Breast epithelium (tissue), 4 donors: ENCODE results near the gene INHBE. TPM values are rescaled to one million over a fixed set of nuclear protein-coding genes. Genes with fewer than 3 reads are reported as not detected.
"Not testable (repeated sequence)": the region's sequence is repeated elsewhere in the genome, so short reads cannot be mapped to it uniquely, and the experiment has no call there.

Experiments used
- DNase-seq, 2 donors: peaks; one replicate each; pipeline ENCODE4 v3.0.0-alpha.2; 2019; ENCODE audit warnings: low spot score in 2 of 2
- H3K27ac ChIP-seq, 2 donors: fragments of 200-600 bp; sonication (generic) in 1 of 2; one replicate each; pipeline ENCODE4 v1.5.1; 2016 to 2019; ENCODE audit warnings: mild to moderate bottlenecking in 1 of 2
- H3K27me3 ChIP-seq, 2 donors: fragments of 200-600 bp; sonication (generic) in 1 of 2; one replicate each; pipeline versions ENCODE4 v1.5.1 to v1.6.0; 2017 to 2019; ENCODE audit warnings: control low read depth in 1 of 2, mild to moderate bottlenecking in 1 of 2
- H3K36me3 ChIP-seq: fragments of 200-600 bp; one replicate; pipeline ENCODE4 v1.5.1; 2019
- H3K4me1 ChIP-seq, 2 donors: fragments of 200-600 bp; sonication (generic); one replicate each; pipeline ENCODE4 v1.5.1; 2016 to 2019; ENCODE audit warnings: control low read depth in 1 of 2
- H3K4me3 ChIP-seq, 3 donors: fragments of 200-600 bp; sonication (generic); 1 replicate in 2 of 3; 2 replicates in 1 of 3; pipeline ENCODE4 v1.5.1; 2016 to 2019; ENCODE audit warnings: mild to moderate bottlenecking in 3 of 3, moderate library complexity in 2 of 3
- H3K9me3 ChIP-seq, 2 donors: fragments of 200-600 bp; sonication (generic) in 1 of 2; one replicate each; pipeline ENCODE4 v1.5.1; 2016 to 2019; ENCODE audit warnings: control low read depth in 1 of 2
- POLR2A ChIP-seq: fragments of 450-650 bp; IDR thresholded peaks from one replicate; pipeline ENCODE4 v1.6.1; 2016; ENCODE audit warnings: antibody characterized with exemption, mild to moderate bottlenecking, moderate library complexity
- POLR2AphosphoS5 ChIP-seq, 3 donors: sonication (generic); formaldehyde crosslinking; IDR thresholded peaks; one replicate each; pipeline ENCODE4 v1.6.1; 2017; ENCODE audit warnings: antibody characterized with exemption in 3 of 3
- intact Hi-C: fragments of 100-400 bp; cut with DNase I; formaldehyde crosslinking; loops from one replicate; pipeline ENCODE4 v1.15.1; 2023; ENCODE audit warnings: low total_unique reads
- total RNA-seq, 3 donors: library from RNA; depleted of rRNA; stranded (reverse); fragments of >200 nt; gene quantifications; one replicate each; pipeline ENCODE4 v1.1.0, GENCODE V29; 2016
- TF ChIP-seq, protein P1 (sequence below), 3 donors: fragments of 450-650 bp; IDR thresholded peaks; one replicate each; pipeline ENCODE4 v1.5.1; 2016 to 2017; ENCODE audit warnings: antibody characterized with exemption in 3 of 3, mild to moderate bottlenecking in 3 of 3, moderate library complexity in 3 of 3

The INHBE gene
- total RNA-seq, 3 donors from 2014 or later = not detected

DNA sequence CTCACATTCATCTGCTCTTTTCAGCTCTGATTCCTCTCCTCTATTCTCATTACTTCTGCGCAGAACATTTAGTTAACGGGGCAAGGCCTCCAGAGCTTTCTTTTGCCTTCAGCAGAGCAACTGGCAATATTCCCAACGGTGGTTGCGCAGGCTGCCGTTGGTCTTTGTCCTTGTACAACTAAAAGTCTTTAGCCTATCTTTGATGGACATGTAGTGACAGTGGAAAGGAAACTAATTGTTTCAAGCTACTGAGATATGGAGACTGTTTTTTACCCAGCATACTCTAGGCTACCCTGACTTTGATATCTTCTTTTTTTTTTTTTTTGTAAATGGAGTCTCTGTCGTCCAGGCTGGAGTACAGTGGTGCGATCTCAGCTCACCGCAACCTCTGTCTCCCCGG is 36.9 kb upstream of the INHBE start:
- no peak overlapping the region for H3K4me3 ChIP-seq
- intact Hi-C loops = no loop called here
- TF ChIP-seq POLR2AphosphoS5 (IDR thresholded peaks at IDR 0.05) (no peak), POLR2A (no peak)
- TF ChIP-seq, protein P1, sequence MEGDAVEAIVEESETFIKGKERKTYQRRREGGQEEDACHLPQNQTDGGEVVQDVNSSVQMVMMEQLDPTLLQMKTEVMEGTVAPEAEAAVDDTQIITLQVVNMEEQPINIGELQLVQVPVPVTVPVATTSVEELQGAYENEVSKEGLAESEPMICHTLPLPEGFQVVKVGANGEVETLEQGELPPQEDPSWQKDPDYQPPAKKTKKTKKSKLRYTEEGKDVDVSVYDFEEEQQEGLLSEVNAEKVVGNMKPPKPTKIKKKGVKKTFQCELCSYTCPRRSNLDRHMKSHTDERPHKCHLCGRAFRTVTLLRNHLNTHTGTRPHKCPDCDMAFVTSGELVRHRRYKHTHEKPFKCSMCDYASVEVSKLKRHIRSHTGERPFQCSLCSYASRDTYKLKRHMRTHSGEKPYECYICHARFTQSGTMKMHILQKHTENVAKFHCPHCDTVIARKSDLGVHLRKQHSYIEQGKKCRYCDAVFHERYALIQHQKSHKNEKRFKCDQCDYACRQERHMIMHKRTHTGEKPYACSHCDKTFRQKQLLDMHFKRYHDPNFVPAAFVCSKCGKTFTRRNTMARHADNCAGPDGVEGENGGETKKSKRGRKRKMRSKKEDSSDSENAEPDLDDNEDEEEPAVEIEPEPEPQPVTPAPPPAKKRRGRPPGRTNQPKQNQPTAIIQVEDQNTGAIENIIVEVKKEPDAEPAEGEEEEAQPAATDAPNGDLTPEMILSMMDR (IDR thresholded peaks at IDR 0.05) = no peak
- H3K36me3 ChIP-seq = no peaks in the 10 kb centered on the region
- H3K27me3 ChIP-seq = no peaks in the 10 kb centered on the region
- no peaks in the 10 kb centered on the region for H3K9me3 ChIP-seq
- DNase-seq = no peak
- H3K4me1 ChIP-seq = no peaks in the 10 kb centered on the region
- no peak overlapping the region for H3K27ac ChIP-seq

DNA sequence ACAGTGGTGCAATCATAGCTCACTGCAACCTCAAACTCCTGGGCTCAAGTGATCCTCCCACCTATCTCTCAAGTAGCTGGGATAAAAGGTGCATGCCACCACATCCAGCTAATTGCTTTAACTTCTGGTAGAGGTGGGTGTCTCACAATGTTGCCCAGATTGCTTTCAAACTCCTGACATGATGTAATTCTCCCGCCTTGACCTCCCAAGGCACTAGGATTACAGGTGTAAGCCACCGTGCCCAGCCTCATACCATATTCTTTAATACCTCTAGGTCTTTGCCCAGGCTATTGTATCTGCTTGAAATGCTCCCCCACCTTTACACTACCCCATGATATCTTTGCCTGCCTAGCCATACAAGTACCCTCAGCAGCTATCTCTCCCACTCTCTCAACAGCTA is 35.6 kb upstream of the INHBE start:
- Histone ChIP-seq H3K36me3 (no peaks in the 10 kb centered on the region), H3K27me3 (no peaks in the 10 kb centered on the region), H3K4me1 (no peaks in the 10 kb centered on the region), H3K9me3 (no peaks in the 10 kb centered on the region), H3K27ac (no peak overlapping the region), H3K4me3 (no peak overlapping the region)
- TF ChIP-seq POLR2AphosphoS5 (IDR thresholded peaks at IDR 0.05) (no peak), POLR2A (no peak)
- TF ChIP-seq, protein P1 (IDR thresholded peaks at IDR 0.05) = no peak
- no peak for DNase-seq
- intact Hi-C loops = no loop called here

DNA sequence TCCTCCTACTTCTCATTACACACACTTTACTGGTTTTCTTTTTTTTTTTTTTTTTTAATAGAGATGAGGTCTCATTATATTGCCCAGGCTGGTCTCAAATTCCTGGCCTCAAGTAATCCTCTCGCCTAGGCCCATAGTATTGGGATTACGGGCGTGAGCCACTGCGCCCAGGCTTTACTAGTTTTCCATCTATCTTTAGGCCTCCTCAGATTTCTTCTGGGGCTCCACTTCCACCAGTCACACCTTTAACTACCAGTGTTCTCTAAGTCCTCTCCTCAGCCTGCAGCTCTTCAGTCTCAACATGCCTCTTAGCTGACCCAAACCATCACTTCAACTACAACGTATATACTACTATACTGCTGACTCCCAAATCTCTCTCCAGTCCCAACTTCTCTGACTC is 34.6 kb upstream of the INHBE start:
- no peaks in the 10 kb centered on the region for H3K9me3 ChIP-seq
- no peaks in the 10 kb centered on the region for H3K4me1 ChIP-seq
- H3K27me3 ChIP-seq = no peaks in the 10 kb centered on the region
- H3K36me3 ChIP-seq = no peaks in the 10 kb centered on the region
- no peak overlapping the region for H3K27ac ChIP-seq
- no peak overlapping the region for H3K4me3 ChIP-seq
- no peak for TF ChIP-seq POLR2A
- intact Hi-C loops = no loop called here
- no peak for DNase-seq

GRCh38 chr12:57426948-57427347 is 28.2 kb upstream of the INHBE start:
- intact Hi-C loops, DNase-seq, H3K27ac ChIP-seq, H3K9me3 ChIP-seq, H3K4me1 ChIP-seq, H3K27me3 ChIP-seq, H3K36me3 ChIP-seq, H3K4me3 ChIP-seq: not testable (repeated sequence)

- Histone ChIP-seq H3K27me3 (no peaks in the 10 kb centered on the region), H3K4me3 (peak overlapping the region in 1 of 3 donors; percentile 97), H3K36me3 (no peaks in the 10 kb centered on the region), H3K9me3 (no peaks in the 10 kb centered on the region), H3K27ac (peak overlapping the region in 1 of 2 donors; percentile 97), H3K4me1 (peaks cover 0 to 8% of the 10 kb centered on the region in 2 donors)
- TF ChIP-seq POLR2AphosphoS5 (IDR thresholded peaks at IDR 0.05) (no peak), POLR2A (no peak)
- TF ChIP-seq, protein P1 (IDR thresholded peaks at IDR 0.05) = no peak
- intact Hi-C loops = no loop called here
- DNase-seq = no peak
Measured at GRCh38 chr12:57428965-57429364, 26.1 kb upstream of the INHBE start.

GRCh38 chr12:57429473-57430111 is 25.5 kb upstream of the INHBE start:
- TF ChIP-seq POLR2AphosphoS5 (IDR thresholded peaks at IDR 0.05) = no peak
- TF ChIP-seq, protein P1 (IDR thresholded peaks at IDR 0.05) = no peak
- no peak for TF ChIP-seq POLR2A
- peaks cover 0 to 8% of the 10 kb centered on the region in 2 donors for H3K4me1 ChIP-seq
- intact Hi-C loops = no loop called here
- no peaks in the 10 kb centered on the region for H3K9me3 ChIP-seq
- no peaks in the 10 kb centered on the region for H3K36me3 ChIP-seq
- H3K27me3 ChIP-seq = no peaks in the 10 kb centered on the region
- H3K27ac ChIP-seq = peak overlapping the region; percentile 97 to 100
- no peak for DNase-seq
- H3K4me3 ChIP-seq = peak overlapping the region; percentile 72 to 97 (median 73)
